Ovary (tissue), 9 donors: ENCODE data around the gene SLC10A3. TPM values are rescaled to one million over a fixed set of nuclear protein-coding genes. Genes with fewer than 3 reads are reported as not detected.

Experiments used
- DNase-seq, 5 donors: peaks; one replicate each; pipeline ENCODE4 v3.0.0-alpha.2; 2019 to 2020
- H3K27ac ChIP-seq, 2 donors: fragments of 200-600 bp; one replicate each; pipeline versions ENCODE4 v1.5.1 to v1.8.0; 2019 to 2022
- H3K27me3 ChIP-seq: fragments of 200-600 bp; one replicate; pipeline ENCODE4 v1.8.0; 2022
- H3K36me3 ChIP-seq: fragments of 200-600 bp; sonication (generic); one replicate; pipeline ENCODE4 v1.5.1; 2019
- H3K4me1 ChIP-seq: one replicate; pipeline ENCODE4 v1.8.1; 2013; ENCODE audit warnings: mild to moderate bottlenecking, moderate library complexity; ENCODE audit not compliant: insufficient read depth
- H3K4me3 ChIP-seq: fragments of 200-600 bp; sonication (generic); one replicate; pipeline ENCODE4 v1.5.1; 2017
- H3K9me3 ChIP-seq, 2 donors: fragments of 200-600 bp in 1 of 2; sonication (generic) in 1 of 2; one replicate each; pipeline versions ENCODE4 v1.5.1 to v1.8.1; 2013 to 2019; ENCODE audit warnings: mild to moderate bottlenecking in 1 of 2, moderate library complexity in 1 of 2
- EP300 ChIP-seq: sonication (generic); formaldehyde crosslinking; IDR thresholded peaks from one replicate; pipeline ENCODE4 v1.6.1; 2017; ENCODE audit warnings: antibody characterized with exemption
- POLR2A ChIP-seq: fragments of 450-650 bp; IDR thresholded peaks from one replicate; pipeline ENCODE4 v1.6.1; 2017; ENCODE audit warnings: antibody characterized with exemption, mild to moderate bottlenecking, moderate library complexity
- WGBS, 3 donors: extraction: QIAGEN DNeasy Blood & Tissue Kit in 1 of 3; methylation state at CpG; one replicate each; pipeline versions ENCODE4 v1.1.5 to v1.1.7; 2013 to 2017; 5-methylcytosine and 5-hydroxymethylcytosine counted together
- intact Hi-C, 4 donors: fragments of 100-400 bp; cut with DNase I; formaldehyde crosslinking; loops; one replicate each; pipeline versions ENCODE4 v1.11.0 to v1.15.1; 2022 to 2023
- polyA plus RNA-seq, 2 donors: library from polyadenylated mRNA; stranded (reverse); fragments of 200-250 nt in 1 of 2; fragments of 350-450 nt in 1 of 2; fragmentation: Illumina TruSeq in 1 of 2; extraction: RNeasy Lipid Tissue Mini Kit (QIAGEN cat#74804) in 1 of 2; gene quantifications; one replicate each; pipeline ENCODE4 v1.2.3, GENCODE V29; 2013 to 2014
- total RNA-seq, 7 donors: library from RNA; depleted of rRNA in 2 of 7; stranded (reverse); fragments of >200 nt in 2 of 7; fragmentation: NEBNext Ultra II Directional in 3 of 7; extraction: Animal tissue kit (Norgen Biotek cat#: 25700) in 3 of 7; gene quantifications; one replicate each; pipeline versions ENCODE4 v1.1.0 to v1.2.4, GENCODE V29; 2016 to 2023
- TF ChIP-seq, protein P1 (sequence below), 3 donors: fragments of 450-650 bp in 2 of 3; fragments of 200-600 bp in 1 of 3; IDR thresholded peaks; one replicate each; pipeline versions ENCODE4 v1.5.1 to v1.8.0; 2016 to 2022; ENCODE audit warnings: antibody characterized with exemption in 3 of 3, mild to moderate bottlenecking in 1 of 3
- donor health status: DM: no; HTN: no; CAD: no; lungs with moderate emphysema.
- donor health status: DM: no; HTN: no; CAD: no.
- donor health status: Bipolar disorder and iron deficiency.
- donor health status: DM: yes; HTN: yes; CAD: no.
- donor health status: DM: no; HTN: no; CAD: no.
- donor health status: DM: yes; HTN: yes; CAD: no.

The SLC10A3 gene
- total and polyA plus RNA-seq, 9 donors: 5.5 to 49.8 (median 37.6) TPM

DNA sequence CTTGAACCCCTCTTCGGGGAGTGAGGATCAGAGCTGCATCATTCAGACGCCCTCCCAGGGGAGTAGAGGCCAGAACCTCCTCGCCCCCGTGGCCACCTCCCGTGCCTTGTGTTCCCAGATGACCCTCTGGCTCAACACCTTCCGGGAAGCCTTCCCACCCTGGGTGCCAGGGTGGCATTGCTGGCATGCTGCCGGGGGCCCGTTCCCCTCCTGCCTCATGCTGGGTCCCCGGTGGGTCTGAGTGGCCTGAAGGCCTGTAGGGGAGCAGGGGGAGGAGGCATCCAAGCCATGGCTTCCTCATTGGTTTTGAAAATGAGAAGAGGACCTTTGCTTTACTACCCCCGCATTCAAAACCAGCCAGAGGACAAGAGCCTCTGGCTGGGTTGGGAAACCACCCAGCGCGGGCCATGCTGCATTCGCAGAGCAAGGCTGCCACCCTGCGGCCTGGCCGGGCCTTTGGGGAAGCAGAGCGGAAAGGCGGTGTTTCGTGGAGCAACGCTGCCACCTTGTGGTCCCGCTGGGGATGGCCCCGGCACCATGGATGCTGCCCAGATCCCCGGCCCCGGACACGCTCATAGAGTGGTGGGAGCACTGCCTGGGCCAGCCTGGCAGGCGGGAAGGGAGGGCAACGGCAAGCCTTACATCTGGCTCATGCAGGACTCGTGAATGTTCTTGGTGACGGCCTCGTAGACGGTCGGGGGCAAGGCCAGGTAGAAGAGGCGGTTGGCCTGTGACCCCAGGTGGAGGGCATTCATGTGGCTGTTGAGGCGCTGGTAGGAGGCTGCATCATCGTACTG lies 44.3 kb upstream of the SLC10A3 start:
- DNase-seq: peak; percentile 87 to 93 (median 92)
- peak overlapping the region in 1 of 2 donors; percentile 34 for H3K27ac ChIP-seq
- H3K27me3 ChIP-seq: no peaks in the 10 kb centered on the region
- TF ChIP-seq EP300 (no peak), POLR2A (peak; percentile 20)
- TF ChIP-seq, protein P1, sequence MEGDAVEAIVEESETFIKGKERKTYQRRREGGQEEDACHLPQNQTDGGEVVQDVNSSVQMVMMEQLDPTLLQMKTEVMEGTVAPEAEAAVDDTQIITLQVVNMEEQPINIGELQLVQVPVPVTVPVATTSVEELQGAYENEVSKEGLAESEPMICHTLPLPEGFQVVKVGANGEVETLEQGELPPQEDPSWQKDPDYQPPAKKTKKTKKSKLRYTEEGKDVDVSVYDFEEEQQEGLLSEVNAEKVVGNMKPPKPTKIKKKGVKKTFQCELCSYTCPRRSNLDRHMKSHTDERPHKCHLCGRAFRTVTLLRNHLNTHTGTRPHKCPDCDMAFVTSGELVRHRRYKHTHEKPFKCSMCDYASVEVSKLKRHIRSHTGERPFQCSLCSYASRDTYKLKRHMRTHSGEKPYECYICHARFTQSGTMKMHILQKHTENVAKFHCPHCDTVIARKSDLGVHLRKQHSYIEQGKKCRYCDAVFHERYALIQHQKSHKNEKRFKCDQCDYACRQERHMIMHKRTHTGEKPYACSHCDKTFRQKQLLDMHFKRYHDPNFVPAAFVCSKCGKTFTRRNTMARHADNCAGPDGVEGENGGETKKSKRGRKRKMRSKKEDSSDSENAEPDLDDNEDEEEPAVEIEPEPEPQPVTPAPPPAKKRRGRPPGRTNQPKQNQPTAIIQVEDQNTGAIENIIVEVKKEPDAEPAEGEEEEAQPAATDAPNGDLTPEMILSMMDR (IDR thresholded peaks at IDR 0.05): peak; percentile 98 to 99 (median 99)
- 18 to 27% (median 23%) methylated on average over 28 to 34 of the region's 34 CpGs for WGBS, 3 donors
- H3K4me1 ChIP-seq: peaks cover 3% of the 10 kb centered on the region
- no peaks in the 10 kb centered on the region for H3K36me3 ChIP-seq
- no peaks in the 10 kb centered on the region for H3K9me3 ChIP-seq
- intact Hi-C loops: loop anchor here in 1 of 4 donors (5.0 kb wide), 1 partner anchor 132 kb away; no protein-coding TSS in a partner anchor
- H3K4me3 ChIP-seq: no peak overlapping the region

DNA sequence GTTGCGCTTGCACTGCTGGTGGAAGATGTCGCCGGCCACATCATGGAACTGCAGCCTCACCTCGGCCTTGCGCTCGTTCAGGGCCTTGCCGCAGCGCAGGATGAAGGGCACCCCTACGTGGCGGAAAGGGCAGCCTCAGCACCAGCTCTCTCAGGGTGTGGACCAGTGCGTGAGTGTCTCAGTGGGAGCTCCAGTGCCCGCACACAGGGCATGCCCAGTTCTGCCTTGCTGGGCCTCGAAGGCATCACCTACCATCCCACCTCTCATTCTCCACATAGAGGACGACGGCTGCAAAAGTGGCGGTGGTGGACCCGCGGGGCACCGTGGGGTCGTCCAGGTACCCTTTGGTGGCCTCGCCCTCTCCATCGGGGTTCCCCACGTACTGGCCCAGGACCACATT lies 42.3 kb upstream of the SLC10A3 start:
- no peak for DNase-seq
- intact Hi-C loops: loop anchor here in 1 of 4 donors (5.0 kb wide), 1 partner anchor 130 kb away; no protein-coding TSS in a partner anchor
- H3K27me3 ChIP-seq: no peaks in the 10 kb centered on the region
- WGBS, 3 donors: 87 to 92% (median 87%) methylated on average over 22 to 23 of the region's 23 CpGs
- no peaks in the 10 kb centered on the region for H3K9me3 ChIP-seq
- no peak overlapping the region for H3K27ac ChIP-seq
- no peak overlapping the region for H3K4me3 ChIP-seq
- H3K36me3 ChIP-seq: no peaks in the 10 kb centered on the region
- TF ChIP-seq, protein P1 (IDR thresholded peaks at IDR 0.05): no peak
- TF ChIP-seq POLR2A (no peak), EP300 (no peak)
- peaks cover 3% of the 10 kb centered on the region for H3K4me1 ChIP-seq

DNA sequence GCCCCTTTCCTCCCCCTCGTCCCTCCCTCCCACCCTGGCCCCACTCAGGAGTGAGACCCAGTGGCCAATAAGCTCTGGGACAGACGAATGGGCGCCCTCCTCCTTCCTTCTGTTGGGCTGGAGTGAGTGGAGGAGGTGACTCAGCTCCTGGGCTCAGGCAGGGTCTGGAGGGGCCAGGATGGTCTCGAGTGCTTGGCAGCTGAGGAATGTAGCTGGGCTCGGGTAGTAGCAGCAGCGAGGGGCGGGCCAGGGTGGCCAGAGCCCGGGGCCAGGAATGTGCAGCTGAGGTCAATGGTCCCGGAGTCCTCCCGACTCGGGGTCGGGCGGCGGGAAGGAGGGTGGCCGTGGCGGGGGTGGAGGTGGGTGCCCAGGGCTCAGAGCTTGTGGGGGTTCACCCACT lies 41.2 kb upstream of the SLC10A3 start:
- TF ChIP-seq, protein P1 (IDR thresholded peaks at IDR 0.05): no peak
- no peak for TF ChIP-seq POLR2A
- no peak for TF ChIP-seq EP300
- Histone ChIP-seq H3K9me3 (no peaks in the 10 kb centered on the region), H3K27ac (no peak overlapping the region), H3K4me1 (peaks cover 3% of the 10 kb centered on the region), H3K36me3 (no peaks in the 10 kb centered on the region), H3K4me3 (no peak overlapping the region), H3K27me3 (no peaks in the 10 kb centered on the region)
- DNase-seq: peak in 1 of 5 donors; percentile 50
- intact Hi-C loops: loop anchor here in 1 of 4 donors (5.0 kb wide), 1 partner anchor 129 kb away; no protein-coding TSS in a partner anchor
- 56 to 64% (median 59%) methylated on average over 14 to 16 of the region's 16 CpGs for WGBS, 3 donors

DNA sequence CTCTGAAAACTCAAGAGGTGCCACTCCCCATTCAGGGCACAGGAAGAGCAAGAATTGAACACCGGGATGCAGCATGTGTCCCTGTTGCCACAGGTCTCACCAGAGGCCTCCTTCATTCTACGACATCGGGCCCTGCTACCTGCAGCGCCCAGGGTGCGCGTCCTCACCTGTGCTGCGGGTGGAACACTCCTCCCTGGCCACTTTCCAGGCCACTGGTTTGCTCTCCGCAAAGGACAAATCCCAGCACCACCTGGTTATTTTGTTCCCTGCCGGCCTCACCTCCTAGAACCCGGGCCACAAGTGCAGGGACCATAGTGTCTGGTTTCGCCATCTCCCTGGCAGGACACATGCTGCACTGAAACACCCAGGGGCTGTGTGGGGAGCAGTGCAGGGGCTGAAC lies 39.9 kb upstream of the SLC10A3 start:
- H3K9me3 ChIP-seq: no peaks in the 10 kb centered on the region
- no peak for DNase-seq
- no peaks in the 10 kb centered on the region for H3K36me3 ChIP-seq
- intact Hi-C loops: loop anchor here in 1 of 4 donors (5.0 kb wide), 1 partner anchor 128 kb away; no protein-coding TSS in a partner anchor
- no peak overlapping the region for H3K27ac ChIP-seq
- 81 to 85% (median 84%) methylated on average over 11 of the region's 11 CpGs for WGBS, 3 donors
- no peak for TF ChIP-seq POLR2A
- TF ChIP-seq, protein P1 (IDR thresholded peaks at IDR 0.05): no peak
- TF ChIP-seq EP300: no peak
- peaks cover 3% of the 10 kb centered on the region for H3K4me1 ChIP-seq
- no peaks in the 10 kb centered on the region for H3K27me3 ChIP-seq
- H3K4me3 ChIP-seq: no peak overlapping the region
